Fibroblast of lung (primary cell): ENCODE measurements around the gene PPP1R18.

Experiments
- CTCF ChIP-seq, 2 donors: IDR thresholded peaks in 1 of 2; conservative IDR thresholded peaks in 1 of 2; 1 replicate in 1 of 2; 2 replicates in 1 of 2; pipeline ENCODE4 v1.5.1; 2011 to 2012; ENCODE audit warnings: low read length in 2 of 2, control low read depth in 1 of 2, inconsistent platforms in 1 of 2, low read depth in 1 of 2, mild to moderate bottlenecking in 1 of 2
- EZH2 ChIP-seq: IDR thresholded peaks from 2 replicates; pipeline ENCODE4 v1.5.1; 2012; ENCODE audit warnings: low read length, control low read depth, mild to moderate bottlenecking; ENCODE audit errors: missing control alignments

DNA sequence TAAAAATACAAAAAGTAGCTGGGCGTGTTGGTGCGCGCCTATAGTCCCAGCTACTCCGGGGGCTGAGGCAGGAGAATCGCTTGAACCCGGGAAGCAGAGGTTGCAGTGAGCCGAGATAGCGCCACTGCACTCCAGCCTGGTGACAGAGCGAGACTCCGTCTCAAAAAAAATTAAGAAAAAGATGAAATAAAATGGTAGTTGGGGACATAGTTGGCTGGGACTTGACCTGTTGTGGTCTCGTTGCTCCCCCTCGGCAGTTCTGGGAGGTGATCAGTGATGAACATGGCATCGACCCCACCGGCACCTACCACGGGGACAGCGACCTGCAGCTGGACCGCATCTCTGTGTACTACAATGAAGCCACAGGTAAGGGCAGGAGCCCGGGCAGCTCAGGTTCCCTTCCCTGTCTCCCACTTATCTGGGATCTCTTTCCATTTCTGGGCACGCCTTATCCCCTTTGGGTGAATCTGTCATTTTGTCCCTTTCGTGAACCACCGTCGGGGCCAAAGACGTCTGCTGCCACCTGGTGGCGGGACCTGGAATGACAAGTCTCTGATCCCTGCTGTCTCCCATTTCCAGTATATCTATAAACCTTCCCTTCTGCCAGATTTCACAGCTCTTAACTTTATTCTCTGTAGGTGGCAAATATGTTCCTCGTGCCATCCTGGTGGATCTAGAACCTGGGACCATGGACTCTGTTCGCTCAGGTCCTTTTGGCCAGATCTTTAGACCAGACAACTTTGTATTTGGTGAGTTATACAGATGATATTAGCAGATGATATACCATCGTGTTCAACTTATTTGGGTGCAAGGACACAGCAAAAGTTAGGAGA is 36.1 kb upstream of the PPP1R18 start:
- TF ChIP-seq CTCF (conservative IDR thresholded peaks at IDR 0.05 in 1 of 2, IDR thresholded peaks at IDR 0.05 in 1 of 2; ENCODE audit: low read depth in 1 of 2, low read length in 2 of 2) (peak; percentile 89), EZH2 (no peak)
